Heart left ventricle (tissue), 16 donors: Measurements from ENCODE around the gene CDH18. TPM values are rescaled to one million over a fixed set of nuclear protein-coding genes. Genes with fewer than 3 reads are reported as not detected.

Experiments
- ATAC-seq, 4 donors: fragments of 200-7000 bp; cut with Tn5 transposase; one replicate each; pipeline ENCODE4 v1.9.1; 2020 to 2022; ENCODE audit warnings: moderate library complexity in 4 of 4, mild to moderate bottlenecking in 3 of 4, moderate number of reproducible peaks in 1 of 4
- DNase-seq, 5 donors: peaks; one replicate each; pipeline ENCODE4 v3.0.0-alpha.2; 2020
- H3K27ac ChIP-seq, 12 donors: fragments of 200-600 bp; sonication (generic) in 4 of 12; one replicate each; pipeline versions ENCODE4 v1.5.0 to v1.8.0; 2016 to 2022; ENCODE audit warnings: mild to moderate bottlenecking in 2 of 12
- H3K27me3 ChIP-seq, 9 donors: fragments of 200-600 bp; sonication (generic) in 2 of 9; one replicate each; pipeline versions ENCODE4 v1.5.1 to v1.8.0; 2016 to 2022; ENCODE audit warnings: mild to moderate bottlenecking in 3 of 9
- H3K36me3 ChIP-seq, 9 donors: fragments of 200-600 bp; sonication (generic) in 2 of 9; one replicate each; pipeline versions ENCODE4 v1.5.0 to v1.8.0; 2018 to 2022; ENCODE audit warnings: mild to moderate bottlenecking in 2 of 9
- H3K4me1 ChIP-seq, 12 donors: fragments of 200-600 bp; sonication (generic) in 4 of 12; one replicate each; pipeline versions ENCODE4 v1.5.0 to v1.8.0; 2016 to 2022; ENCODE audit warnings: mild to moderate bottlenecking in 3 of 12
- H3K4me3 ChIP-seq, 12 donors: fragments of 200-600 bp; sonication (generic) in 4 of 12; one replicate each; pipeline versions ENCODE4 v1.5.0 to v1.8.0; 2017 to 2022; ENCODE audit warnings: mild to moderate bottlenecking in 9 of 12, moderate library complexity in 4 of 12
- H3K9me3 ChIP-seq, 12 donors: fragments of 200-600 bp; sonication (generic) in 4 of 12; one replicate each; pipeline versions ENCODE4 v1.5.0 to v1.8.0; 2016 to 2022; ENCODE audit warnings: mild to moderate bottlenecking in 1 of 12
- POLR2A ChIP-seq, 2 donors: fragments of 450-650 bp; IDR thresholded peaks; one replicate each; pipeline ENCODE4 v1.6.1; 2017; ENCODE audit warnings: antibody characterized with exemption in 2 of 2, mild to moderate bottlenecking in 2 of 2, moderate library complexity in 2 of 2
- WGBS, 4 donors: extraction: QIAGEN DNeasy Blood & Tissue Kit in 2 of 4; methylation state at CpG; one replicate each; pipeline versions ENCODE4 v1.1.5 to v1.1.7; 2013 to 2018; 5-methylcytosine and 5-hydroxymethylcytosine counted together
- intact Hi-C, 10 donors: fragments of 100-400 bp; cut with DNase I; formaldehyde crosslinking; loops; one replicate each; pipeline versions ENCODE4 v1.11.1 to v1.14.2; 2022
- polyA plus RNA-seq, 2 donors: library from polyadenylated mRNA; stranded (reverse); fragments of 200-250 nt; gene quantifications; one replicate each; pipeline ENCODE4 v1.2.3, GENCODE V29; 2013
- total RNA-seq, 9 donors: library from RNA; depleted of rRNA in 2 of 9; stranded (reverse); fragments of >200 nt in 2 of 9; fragmentation: NEBNext Ultra II Directional in 3 of 9; extraction: Animal tissue kit (Norgen Biotek cat#: 25700) in 3 of 9; gene quantifications; one replicate each; pipeline versions ENCODE4 v1.1.0 to v1.2.4, GENCODE V29; 2016 to 2023
- TF ChIP-seq, protein P1 (sequence below), 12 donors: fragments of 200-600 bp; sonication (generic) in 4 of 12; IDR thresholded peaks; one replicate each; pipeline versions ENCODE4 v1.5.0 to v1.8.0; 2018 to 2022; ENCODE audit warnings: antibody characterized with exemption in 12 of 12, mild to moderate bottlenecking in 5 of 12
- donor health status: ischemic (EF 13 %, LVEDD 7.1; RV severe dilation, severe dysfunction).
- donor health status: healthy with polysubstance abuse.
- donor health status: DM: no; HTN: yes; CAD: no.
- donor health status: DM: no; HTN: no; CAD: no.
- donor health status: ischemic (EF 25% LVEDD 6.9; RV normal size, moderate dysfunction).
- donor health status: ischemic (EF 25% LVEDD 5.7; RV mildly dilated, moderate dysfunction).
- donor health status: healthy.
- donor health status: DM: yes; HTN: yes; CAD: no.
- donor health status: ischemic (EF 35%, LVEDD 5.7; RV mildly dilated, moderate dysfunction).
- donor health status: nonischemic (EF 11% LVEDD 7.7; RV severe dilation, severe dysfunction).
- donor health status: DM: yes; HTN: yes; CAD: no.
- donor health status: PGD.
- donor health status: ischemic (EF 29% LVEDD 5.4; RV normal size, mild dysfunction).
- donor health status: nonischemic (EF 23%, LVEDD 6.1; RV moderate dilation, normal function).

The CDH18 gene
- total and polyA plus RNA-seq, 11 donors = 0.75 TPM; not detected in 10

DNA sequence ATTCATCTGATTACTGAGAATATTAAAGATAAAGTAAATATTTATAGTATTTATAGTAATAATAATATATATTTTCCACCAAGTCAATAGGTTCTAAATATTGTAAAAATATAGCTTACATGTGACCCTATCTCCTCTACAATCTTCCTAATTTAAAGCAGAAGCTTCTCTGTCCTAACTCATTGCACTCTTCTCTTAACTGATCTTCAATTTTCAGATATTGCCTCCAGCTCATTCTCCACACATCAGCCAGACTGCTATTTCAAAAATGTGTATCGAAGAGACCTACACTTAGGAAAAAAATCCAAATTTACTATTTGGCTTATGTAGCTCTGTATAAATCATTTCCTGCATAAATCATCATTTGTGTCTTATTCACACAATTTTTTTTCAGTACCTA, 47.8 kb downstream of the CDH18 start:
- ATAC-seq = no peak
- H3K27ac ChIP-seq = no peak overlapping the region
- H3K9me3 ChIP-seq = no peaks in the 10 kb centered on the region
- 72 to 84% (median 78%) methylated on average over 1 of the region's 1 CpG for WGBS, 4 donors
- intact Hi-C loops = no loop called here
- H3K4me1 ChIP-seq = no peaks in the 10 kb centered on the region
- TF ChIP-seq, protein P1, sequence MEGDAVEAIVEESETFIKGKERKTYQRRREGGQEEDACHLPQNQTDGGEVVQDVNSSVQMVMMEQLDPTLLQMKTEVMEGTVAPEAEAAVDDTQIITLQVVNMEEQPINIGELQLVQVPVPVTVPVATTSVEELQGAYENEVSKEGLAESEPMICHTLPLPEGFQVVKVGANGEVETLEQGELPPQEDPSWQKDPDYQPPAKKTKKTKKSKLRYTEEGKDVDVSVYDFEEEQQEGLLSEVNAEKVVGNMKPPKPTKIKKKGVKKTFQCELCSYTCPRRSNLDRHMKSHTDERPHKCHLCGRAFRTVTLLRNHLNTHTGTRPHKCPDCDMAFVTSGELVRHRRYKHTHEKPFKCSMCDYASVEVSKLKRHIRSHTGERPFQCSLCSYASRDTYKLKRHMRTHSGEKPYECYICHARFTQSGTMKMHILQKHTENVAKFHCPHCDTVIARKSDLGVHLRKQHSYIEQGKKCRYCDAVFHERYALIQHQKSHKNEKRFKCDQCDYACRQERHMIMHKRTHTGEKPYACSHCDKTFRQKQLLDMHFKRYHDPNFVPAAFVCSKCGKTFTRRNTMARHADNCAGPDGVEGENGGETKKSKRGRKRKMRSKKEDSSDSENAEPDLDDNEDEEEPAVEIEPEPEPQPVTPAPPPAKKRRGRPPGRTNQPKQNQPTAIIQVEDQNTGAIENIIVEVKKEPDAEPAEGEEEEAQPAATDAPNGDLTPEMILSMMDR (IDR thresholded peaks at IDR 0.05) = no peak
- no peaks in the 10 kb centered on the region for H3K36me3 ChIP-seq
- DNase-seq = no peak
- no peaks in the 10 kb centered on the region for H3K27me3 ChIP-seq
- H3K4me3 ChIP-seq = no peak overlapping the region

DNA sequence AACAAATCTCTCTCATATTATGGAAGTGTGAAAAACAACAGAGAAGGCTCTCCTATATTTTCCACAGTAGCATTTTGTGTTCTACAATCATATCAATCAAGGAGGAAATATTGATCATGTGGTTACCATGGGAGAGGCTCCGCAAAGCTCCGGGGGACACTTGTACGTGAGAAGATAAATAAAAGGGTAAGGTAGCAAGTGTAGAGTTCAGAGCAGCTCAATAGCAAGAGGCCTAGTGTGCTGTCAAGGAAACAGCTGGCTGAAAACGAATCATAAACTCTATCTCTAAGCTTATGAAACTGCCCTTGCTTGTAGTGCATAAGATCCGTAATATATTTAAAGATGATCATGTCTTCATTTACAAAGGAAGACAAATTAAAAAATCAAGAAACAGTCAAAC, 57.5 kb downstream of the CDH18 start:
- WGBS, 4 donors = 56 to 63% (median 60%) methylated on average over 5 of the region's 5 CpGs
- Histone ChIP-seq H3K27ac (no peak overlapping the region), H3K9me3 (no peaks in the 10 kb centered on the region), H3K4me1 (no peaks in the 10 kb centered on the region), H3K27me3 (no peaks in the 10 kb centered on the region), H3K36me3 (no peaks in the 10 kb centered on the region), H3K4me3 (no peak overlapping the region)
- TF ChIP-seq, protein P1 (IDR thresholded peaks at IDR 0.05) = no peak
- no peak for TF ChIP-seq POLR2A (IDR thresholded peaks at IDR 0.05)
- no peak for ATAC-seq
- DNase-seq = no peak
- intact Hi-C loops = no loop called here

DNA sequence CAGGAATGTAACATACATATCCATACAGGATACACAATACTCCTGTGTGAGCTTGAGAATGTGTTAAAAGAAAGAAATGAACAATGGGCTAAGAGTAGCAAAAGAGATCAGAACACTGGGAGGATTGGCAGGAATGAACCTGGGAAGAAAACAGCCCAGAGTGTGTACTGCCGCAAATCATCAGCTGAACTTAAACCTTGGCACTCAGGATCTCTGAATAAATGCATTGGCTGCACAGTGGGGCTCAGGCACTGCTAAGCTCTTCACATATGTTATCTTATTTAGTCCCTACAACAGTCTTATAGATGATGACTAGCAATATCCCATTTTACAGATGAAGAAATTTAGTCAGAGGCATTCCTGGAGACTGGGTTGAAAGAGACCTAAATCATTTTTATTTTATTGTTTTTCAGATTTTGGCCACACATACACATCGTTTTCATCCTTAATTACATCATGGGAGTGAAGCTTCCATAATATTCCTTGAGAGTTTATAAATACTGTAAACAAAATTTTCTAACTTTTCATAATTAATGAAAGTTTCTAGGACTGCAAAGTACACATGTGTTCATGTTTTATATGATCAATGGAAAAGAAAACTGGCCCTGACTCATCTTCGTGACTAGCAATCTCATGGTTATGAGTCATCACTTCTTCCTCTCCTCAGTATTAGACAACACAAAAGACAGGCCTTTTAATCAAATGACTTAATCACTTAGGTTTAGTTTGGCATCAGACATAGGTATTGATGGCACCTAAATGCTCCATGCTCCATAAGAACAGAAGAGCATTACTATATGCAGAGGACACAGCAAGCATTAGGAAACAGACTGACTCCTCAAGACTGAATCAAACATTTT, 59.2 kb downstream of the CDH18 start:
- Histone ChIP-seq H3K4me1 (no peaks in the 10 kb centered on the region), H3K27me3 (no peaks in the 10 kb centered on the region), H3K27ac (no peak overlapping the region), H3K9me3 (no peaks in the 10 kb centered on the region), H3K36me3 (no peaks in the 10 kb centered on the region), H3K4me3 (no peak overlapping the region)
- ATAC-seq (no peak), DNase-seq (no peak)
- TF ChIP-seq, protein P1 (IDR thresholded peaks at IDR 0.05) = no peak
- TF ChIP-seq POLR2A (IDR thresholded peaks at IDR 0.05) = no peak
- intact Hi-C loops = no loop called here
- WGBS, 4 donors = 69 to 78% (median 74%) methylated on average over 3 of the region's 3 CpGs

DNA sequence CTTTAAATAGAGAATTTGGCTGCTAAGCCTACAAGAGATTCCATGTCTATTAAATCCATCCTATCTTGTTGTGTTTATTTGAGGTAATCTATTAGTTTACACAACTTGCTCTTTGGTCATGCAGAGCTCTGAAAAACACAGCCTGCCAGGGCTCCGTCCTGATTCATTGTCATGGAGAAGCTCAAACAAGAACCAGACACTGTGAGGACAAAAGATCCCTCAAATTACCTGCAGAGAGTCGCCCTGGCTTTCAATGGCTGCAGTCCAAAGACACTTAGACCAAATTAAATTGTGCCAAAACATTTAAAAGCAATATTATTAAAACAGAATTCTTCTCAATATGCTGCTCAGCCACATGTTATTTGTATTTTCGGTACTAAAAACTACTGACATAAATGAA, 60.1 kb downstream of the CDH18 start:
- no peaks in the 10 kb centered on the region for H3K4me1 ChIP-seq
- H3K27ac ChIP-seq = no peak overlapping the region
- ATAC-seq (no peak), DNase-seq (no peak)
- intact Hi-C loops = no loop called here
- H3K9me3 ChIP-seq = no peaks in the 10 kb centered on the region
- no peaks in the 10 kb centered on the region for H3K27me3 ChIP-seq
- 34 to 45% (median 36%) methylated on average over 3 of the region's 3 CpGs for WGBS, 4 donors
- no peak for TF ChIP-seq POLR2A (IDR thresholded peaks at IDR 0.05)
- TF ChIP-seq, protein P1 (IDR thresholded peaks at IDR 0.05) = no peak
- no peaks in the 10 kb centered on the region for H3K36me3 ChIP-seq
- H3K4me3 ChIP-seq = no peak overlapping the region
